Stimulated activated CD8-positive, alpha-beta memory T cell treated with anti-CD3 and anti-CD28 coated beads, Interleukin-15, amount 100 ng/mL, for 24 hours (primary cell): ENCODE measurements around the gene TBP.

Experiments
- DNase-seq: peaks from one replicate; pipeline ENCODE4 v3.0.0-alpha.2; 2020; ENCODE audit warnings: low read depth

The TBP gene

GRCh38 chr6:170535004-170535403 is 19.2 kb upstream of the TBP start:
- no peak for DNase-seq

- DNase-seq: no peak
Measured at GRCh38 chr6:170536671-170537070, 17.5 kb upstream of the TBP start.

GRCh38 chr6:170537329-170537728 is 16.8 kb upstream of the TBP start:
- no peak for DNase-seq

- no peak for DNase-seq
Measured at GRCh38 chr6:170542031-170542719, 12.0 kb upstream of the TBP start.

GRCh38 chr6:170545405-170545804 is 8.8 kb upstream of the TBP start:
- no peak for DNase-seq

- peak; percentile 62 for DNase-seq
Measured at GRCh38 chr6:170552765-170553533, 1.2 kb upstream of the TBP start, which contains the start of gene PSMB1. Gene PSMB1, minus strand, starts transcription at chr6:170553307. Its CDS starts 65 bp downstream, at chr6:170553242.

- no peak for DNase-seq
Measured at GRCh38 chr6:170553534-170554012, 596 bp upstream of the TBP start.

- DNase-seq: no peak
Measured at GRCh38 chr6:170554796-170555137, 598 bp downstream of the TBP start.

- DNase-seq: no peak
Measured at GRCh38 chr6:170555305-170555704, 1.1 kb downstream of the TBP start.

GRCh38 chr6:170561555-170561954 is 7.4 kb downstream of the TBP start:
- DNase-seq: no peak

- no peak for DNase-seq
Measured at GRCh38 chr6:170564936-170565530, 10.9 kb downstream of the TBP start.

GRCh38 chr6:170572704-170573466 is 18.7 kb downstream of the TBP start:
- no peak for DNase-seq

- no peak for DNase-seq
Measured at GRCh38 chr6:170575250-170575649, 21.1 kb downstream of the TBP start.

GRCh38 chr6:170578909-170579308 is 24.7 kb downstream of the TBP start:
- no peak for DNase-seq

GRCh38 chr6:170583756-170584180 is 29.6 kb downstream of the TBP start:
- DNase-seq: no peak

- DNase-seq: peak; percentile 88
Measured at GRCh38 chr6:170584181-170584953, 30.2 kb downstream of the TBP start, which contains the start of gene PDCD2. Gene PDCD2, minus strand, starts transcription at chr6:170584637. Its CDS starts 56 bp downstream, at chr6:170584581.

GRCh38 chr6:170584954-170585498 is 30.9 kb downstream of the TBP start:
- no peak for DNase-seq

- no peak for DNase-seq
Measured at GRCh38 chr6:170590725-170591124, 36.6 kb downstream of the TBP start.

GRCh38 chr6:170596426-170596825 is 42.3 kb downstream of the TBP start:
- no peak for DNase-seq

- DNase-seq: no peak
Measured at GRCh38 chr6:170597278-170597677, 43.1 kb downstream of the TBP start.
